Muscle layer of duodenum (tissue), 2 donors: ENCODE results near the gene OBP2A.
"Not testable (repeated sequence)": the region's sequence is repeated elsewhere in the genome, so short reads cannot be mapped to it uniquely, and the experiment has no call there.

Source experiments
- H3K27ac ChIP-seq: one replicate; pipeline ENCODE4 v1.7.0; 2013; ENCODE audit warnings: mild to moderate bottlenecking, low read length
- H3K27me3 ChIP-seq: one replicate; pipeline ENCODE4 v1.7.0; 2013; ENCODE audit warnings: low read depth, mild to moderate bottlenecking, control low read depth, low read length
- H3K36me3 ChIP-seq, 2 donors: one replicate each; pipeline ENCODE4 v1.7.0; 2013; ENCODE audit warnings: low read length in 2 of 2, control low read depth in 1 of 2, mild to moderate bottlenecking in 1 of 2; ENCODE audit not compliant: insufficient read depth in 2 of 2, control insufficient read depth in 1 of 2
- H3K4me1 ChIP-seq, 2 donors: one replicate each; pipeline ENCODE4 v1.7.0; 2013; ENCODE audit warnings: low read length in 2 of 2, mild to moderate bottlenecking in 2 of 2, control low read depth in 1 of 2, moderate library complexity in 1 of 2; ENCODE audit not compliant: insufficient read depth in 2 of 2, control insufficient read depth in 1 of 2
- H3K4me3 ChIP-seq, 2 donors: one replicate each; pipeline ENCODE4 v1.7.0; 2013; ENCODE audit warnings: low read length in 2 of 2, low read depth in 1 of 2, mild to moderate bottlenecking in 1 of 2
- H3K9me3 ChIP-seq, 2 donors: one replicate each; pipeline ENCODE4 v1.7.0; 2013; ENCODE audit warnings: low read length in 2 of 2, control low read depth in 1 of 2, mild to moderate bottlenecking in 1 of 2; ENCODE audit not compliant: control insufficient read depth in 1 of 2
- donor health status: healthy.

Gene OBP2A

GRCh38 chr9:135523521-135524129, 22.3 kb upstream of the OBP2A start:
- no peaks in the 10 kb centered on the region for H3K36me3 ChIP-seq
- H3K9me3 ChIP-seq, result no peaks in the 10 kb centered on the region
- no peak overlapping the region for H3K27ac ChIP-seq
- no peaks in the 10 kb centered on the region for H3K4me1 ChIP-seq
- no peak overlapping the region for H3K4me3 ChIP-seq
- no peaks in the 10 kb centered on the region for H3K27me3 ChIP-seq

GRCh38 chr9:135524130-135524861, 21.6 kb upstream of the OBP2A start:
- Histone ChIP-seq H3K27ac (no peak overlapping the region), H3K9me3 (peaks cover 0 to under 1% of the 10 kb centered on the region in 2 donors), H3K36me3 (no peaks in the 10 kb centered on the region), H3K27me3 (no peaks in the 10 kb centered on the region), H3K4me3 (no peak overlapping the region), H3K4me1 (no peaks in the 10 kb centered on the region)

GRCh38 chr9:135525241-135526088, 20.5 kb upstream of the OBP2A start:
- Histone ChIP-seq H3K27me3 (no peaks in the 10 kb centered on the region), H3K36me3 (no peaks in the 10 kb centered on the region), H3K4me1 (no peaks in the 10 kb centered on the region), H3K9me3 (peaks cover 0 to 3% of the 10 kb centered on the region in 2 donors), H3K4me3 (no peak overlapping the region), H3K27ac (no peak overlapping the region)

- Histone ChIP-seq H3K27ac (no peak overlapping the region), H3K9me3 (peaks cover 0 to 3% of the 10 kb centered on the region in 2 donors), H3K36me3 (no peaks in the 10 kb centered on the region), H3K4me3 (no peak overlapping the region), H3K4me1 (no peaks in the 10 kb centered on the region), H3K27me3 (no peaks in the 10 kb centered on the region)
Measured at GRCh38 chr9:135526089-135526729, 19.7 kb upstream of the OBP2A start.

- H3K36me3 ChIP-seq, result no peaks in the 10 kb centered on the region
- H3K9me3 ChIP-seq, result peaks cover 0 to 3% of the 10 kb centered on the region in 2 donors
- H3K4me3 ChIP-seq, result no peak overlapping the region
- H3K27me3 ChIP-seq, result no peaks in the 10 kb centered on the region
- no peaks in the 10 kb centered on the region for H3K4me1 ChIP-seq
- H3K27ac ChIP-seq, result no peak overlapping the region
Measured at GRCh38 chr9:135526730-135527571, 19.0 kb upstream of the OBP2A start.

GRCh38 chr9:135528842-135529435, 17.0 kb upstream of the OBP2A start:
- H3K9me3 ChIP-seq, H3K27ac ChIP-seq, H3K4me3 ChIP-seq, H3K36me3 ChIP-seq, H3K4me1 ChIP-seq, H3K27me3 ChIP-seq: not testable (repeated sequence)

- Histone ChIP-seq H3K4me3 (no peak overlapping the region), H3K4me1 (no peaks in the 10 kb centered on the region), H3K27ac (no peak overlapping the region), H3K27me3 (no peaks in the 10 kb centered on the region), H3K36me3 (no peaks in the 10 kb centered on the region), H3K9me3 (peaks cover 0 to 3% of the 10 kb centered on the region in 2 donors)
Measured at GRCh38 chr9:135530146-135530545, 15.8 kb upstream of the OBP2A start.

- no peaks in the 10 kb centered on the region for H3K36me3 ChIP-seq
- no peaks in the 10 kb centered on the region for H3K4me1 ChIP-seq
- H3K4me3 ChIP-seq, result no peak overlapping the region
- H3K27ac ChIP-seq, result no peak overlapping the region
- peaks cover 0 to 3% of the 10 kb centered on the region in 2 donors for H3K9me3 ChIP-seq
- no peaks in the 10 kb centered on the region for H3K27me3 ChIP-seq
Measured at GRCh38 chr9:135531096-135531495, 14.8 kb upstream of the OBP2A start.

GRCh38 chr9:135533113-135533512, 12.8 kb upstream of the OBP2A start:
- no peak overlapping the region for H3K27ac ChIP-seq
- H3K27me3 ChIP-seq, result no peaks in the 10 kb centered on the region
- H3K4me3 ChIP-seq, result no peak overlapping the region
- H3K4me1 ChIP-seq, result no peaks in the 10 kb centered on the region
- H3K9me3 ChIP-seq, result peaks cover 0 to 3% of the 10 kb centered on the region in 2 donors
- H3K36me3 ChIP-seq, result no peaks in the 10 kb centered on the region

- no peaks in the 10 kb centered on the region for H3K36me3 ChIP-seq
- H3K9me3 ChIP-seq, result peaks cover 0 to 3% of the 10 kb centered on the region in 2 donors
- no peak overlapping the region for H3K27ac ChIP-seq
- no peak overlapping the region for H3K4me3 ChIP-seq
- H3K4me1 ChIP-seq, result no peaks in the 10 kb centered on the region
- no peaks in the 10 kb centered on the region for H3K27me3 ChIP-seq
Measured at GRCh38 chr9:135533674-135534073, 12.3 kb upstream of the OBP2A start.
